Dermis microvascular lymphatic vessel endothelial cell (primary cell): Measurements from ENCODE around the gene SKI. TPM values are rescaled to one million over a fixed set of nuclear protein-coding genes. Genes with fewer than 3 reads are reported as not detected.
"Not testable (repeated sequence)": the region's sequence is repeated elsewhere in the genome, so short reads cannot be mapped to it uniquely, and the experiment has no call there.

Experiments
- DNase-seq, 2 donors: peaks; one replicate each; pipeline versions ENCODE4 v3.0.0 to v3.0.0-alpha.2; 2010; ENCODE audit warnings: low read depth in 2 of 2
- total RNA-seq: library from RNA; depleted of rRNA; stranded (reverse); fragments of >200 nt; gene quantifications from 2 replicates; pipeline ENCODE4 v1.2.1, GENCODE V29; 2014

SKI gene
- total RNA-seq, 1 donor from 2014 or later: 12.7 TPM

DNA sequence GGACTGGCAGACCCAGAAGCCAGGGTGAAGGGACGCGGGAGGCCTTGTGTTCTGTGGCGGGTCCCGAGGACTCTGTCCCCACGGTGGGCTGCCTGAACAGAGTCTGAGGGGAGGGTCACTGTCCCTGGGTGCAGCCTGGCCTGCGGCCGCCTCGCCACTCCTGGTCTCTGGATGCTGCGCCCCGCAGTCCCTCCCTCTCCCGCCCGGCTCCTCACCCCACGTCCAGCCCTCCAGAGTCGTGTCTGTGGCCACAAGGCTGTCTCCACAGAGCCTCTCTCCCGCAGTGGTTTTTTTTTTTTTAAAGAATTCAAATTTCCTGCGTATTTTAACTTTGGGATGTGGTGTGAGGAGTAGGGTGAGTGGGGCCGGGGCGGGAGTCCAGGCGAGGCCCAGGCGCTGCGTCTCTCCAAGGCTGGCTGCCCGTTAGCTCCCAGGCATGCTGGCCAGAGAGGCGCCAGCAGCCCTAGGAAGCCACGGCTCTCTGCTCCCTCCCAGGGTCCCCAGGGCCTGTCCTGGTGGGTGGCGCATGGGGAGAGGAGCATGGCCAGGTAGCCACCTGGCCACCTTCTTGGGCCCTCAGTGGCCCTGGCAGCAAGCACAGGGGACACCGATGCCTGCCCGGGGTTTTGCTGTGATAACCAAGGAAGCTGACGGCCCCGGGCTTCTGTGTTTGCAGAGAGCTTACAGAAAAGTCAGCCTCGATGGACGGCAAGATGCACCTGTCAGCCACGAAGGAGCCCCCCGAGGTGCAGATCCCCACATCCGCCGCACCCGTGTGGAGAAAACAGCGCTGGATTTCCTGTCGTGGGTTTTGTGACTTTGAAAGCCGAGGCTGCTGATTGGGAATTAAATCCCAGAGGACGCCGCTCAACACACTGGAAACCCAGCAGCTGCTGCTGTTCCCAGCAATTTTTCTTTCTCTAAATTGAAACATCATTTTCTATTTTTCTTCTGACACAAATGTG lies 90.5 kb downstream of the SKI start:
- no peak for DNase-seq

DNA sequence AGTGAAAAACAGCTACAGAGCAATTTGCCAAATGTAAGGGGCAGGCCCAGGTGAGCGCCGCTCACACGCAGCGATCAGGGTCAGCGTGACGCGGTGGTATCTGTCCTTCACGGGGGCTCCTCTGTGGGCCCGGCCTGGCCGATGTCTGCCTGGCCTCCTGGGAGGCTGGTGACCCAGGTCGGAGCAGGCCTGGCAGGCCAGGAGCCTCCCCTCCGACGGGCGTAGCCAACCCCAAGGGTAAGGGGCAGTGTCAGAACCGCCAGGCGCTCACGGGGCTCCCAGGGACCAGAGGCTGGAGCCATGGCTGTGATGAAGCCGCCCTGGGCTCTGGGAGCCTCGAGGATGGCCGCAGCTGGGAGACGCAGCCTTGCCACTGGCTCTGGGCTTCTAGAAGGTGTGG lies 91.2 kb downstream of the SKI start:
- no peak for DNase-seq

DNA sequence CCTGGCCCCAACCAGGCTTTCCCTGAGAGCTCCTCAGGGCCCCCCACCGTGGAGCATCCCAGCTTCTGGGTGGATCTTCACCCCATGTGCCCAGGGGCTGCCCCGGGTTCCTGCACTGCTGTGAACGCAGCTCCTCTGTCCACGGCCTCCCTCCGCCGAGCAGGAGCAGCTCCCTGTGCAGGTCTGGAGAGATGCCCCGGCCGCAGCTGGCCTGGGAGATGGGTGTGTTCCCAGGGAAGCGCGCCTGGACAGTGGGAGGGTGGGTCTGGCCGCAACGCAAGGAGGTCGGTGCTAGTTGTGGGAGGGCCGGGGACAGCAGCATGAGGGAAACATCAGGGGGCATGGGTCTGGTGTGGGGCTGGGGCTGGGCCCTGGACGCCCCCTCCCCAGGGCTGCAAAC lies 91.9 kb downstream of the SKI start:
- DNase-seq: no peak

DNA sequence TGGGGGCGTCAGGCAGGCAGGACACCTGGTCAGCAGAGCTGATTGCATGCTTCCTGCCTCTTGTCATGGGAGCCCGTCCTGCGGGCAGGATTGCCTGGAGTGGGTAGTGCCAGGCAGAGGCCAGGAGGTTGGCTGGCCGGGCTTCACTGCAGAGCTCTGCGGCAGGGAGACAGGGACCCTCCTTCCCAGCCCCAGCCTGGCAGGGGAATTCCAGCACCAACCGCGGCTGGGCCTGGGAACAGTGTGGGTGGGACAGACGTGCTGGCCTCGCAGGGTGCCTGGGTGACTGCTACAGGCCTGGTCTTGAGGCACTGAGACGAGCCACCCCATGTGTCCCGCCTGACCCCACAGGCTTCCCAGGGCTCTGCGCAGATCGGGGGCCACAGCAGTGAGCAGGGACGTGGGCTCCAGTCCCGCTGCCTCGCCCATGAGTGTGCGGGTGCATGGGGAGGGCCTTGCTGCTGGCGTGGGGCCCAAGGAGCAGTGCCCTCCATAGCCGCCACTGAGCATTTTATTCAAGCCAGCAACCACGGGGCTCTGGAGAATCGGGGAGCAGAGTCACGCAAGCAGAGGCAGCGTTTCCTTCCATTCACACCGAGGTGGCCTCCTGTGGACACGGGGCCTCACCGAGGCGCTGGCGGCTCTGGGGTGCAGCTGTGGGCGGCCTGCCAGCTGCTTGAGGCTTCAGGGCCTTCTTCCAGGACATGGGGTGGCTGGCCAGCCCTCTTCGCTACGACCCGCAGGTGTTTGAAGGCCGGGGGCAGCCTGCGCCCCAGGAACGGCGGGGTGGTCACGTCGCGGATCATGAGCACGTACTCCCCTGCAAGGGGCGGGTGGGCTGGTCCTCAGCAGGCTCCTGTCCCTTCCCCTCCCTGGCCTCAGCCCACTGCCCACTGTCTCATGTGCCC lies 92.9 kb downstream of the SKI start:
- DNase-seq: no peak

DNA sequence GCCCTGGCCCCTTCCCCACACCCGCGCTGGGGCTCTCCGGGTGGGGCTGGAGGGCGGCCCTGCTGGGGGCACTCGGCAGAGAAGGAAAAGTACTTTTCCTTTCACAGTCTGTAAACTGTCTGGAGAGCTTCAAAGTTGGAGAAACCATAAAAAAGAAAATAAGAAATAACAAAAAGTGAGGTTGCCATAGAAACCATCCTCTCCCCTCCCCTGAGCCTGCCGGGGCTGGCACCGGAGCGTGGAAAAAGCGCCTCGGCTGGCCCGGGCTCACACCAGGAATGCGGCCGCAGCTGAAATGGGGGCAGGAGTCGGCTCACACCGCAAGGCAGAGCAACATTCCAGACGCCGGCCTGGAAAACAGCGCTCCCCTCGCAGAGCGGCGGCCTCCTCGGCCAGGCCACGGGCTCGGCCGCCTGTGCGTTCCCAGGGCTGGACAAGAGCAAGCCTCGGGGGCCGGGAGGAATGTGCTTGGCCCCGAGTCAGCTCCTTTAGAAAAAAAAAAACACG lies 94.0 kb downstream of the SKI start:
- peak; percentile 87 to 89 for DNase-seq

DNA sequence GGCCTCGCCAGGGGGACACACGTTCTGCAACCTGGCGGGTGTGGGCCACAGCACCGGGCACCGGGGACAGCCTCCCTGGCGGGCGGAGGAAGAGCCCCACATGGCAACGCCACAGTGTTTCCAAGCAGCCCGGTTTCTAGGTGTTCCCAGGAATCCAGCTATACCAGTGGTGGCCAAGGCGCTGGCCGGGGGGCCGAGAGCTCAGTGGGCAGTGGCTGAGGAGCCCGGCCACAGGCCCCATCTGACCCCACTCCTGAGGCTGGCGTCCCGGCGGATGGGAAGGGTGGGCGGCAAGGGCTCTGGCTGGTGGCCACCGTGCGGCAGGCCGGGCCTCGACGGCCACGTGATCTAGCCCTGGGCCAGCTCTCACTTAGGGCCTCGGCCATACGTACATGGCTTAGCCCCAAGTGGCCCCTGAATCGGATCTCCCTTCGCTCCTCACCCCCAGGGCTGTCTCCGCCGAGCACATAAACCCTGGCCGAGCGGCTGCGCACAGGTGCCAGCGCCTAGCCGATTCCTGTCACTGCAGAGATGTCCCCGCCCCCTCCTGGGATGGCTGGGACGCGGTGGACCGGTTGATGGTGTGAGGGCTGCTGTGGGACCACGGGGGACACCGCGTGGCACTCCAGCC lies 94.6 kb downstream of the SKI start:
- peak in 1 of 2 donors; percentile 43 for DNase-seq

DNA sequence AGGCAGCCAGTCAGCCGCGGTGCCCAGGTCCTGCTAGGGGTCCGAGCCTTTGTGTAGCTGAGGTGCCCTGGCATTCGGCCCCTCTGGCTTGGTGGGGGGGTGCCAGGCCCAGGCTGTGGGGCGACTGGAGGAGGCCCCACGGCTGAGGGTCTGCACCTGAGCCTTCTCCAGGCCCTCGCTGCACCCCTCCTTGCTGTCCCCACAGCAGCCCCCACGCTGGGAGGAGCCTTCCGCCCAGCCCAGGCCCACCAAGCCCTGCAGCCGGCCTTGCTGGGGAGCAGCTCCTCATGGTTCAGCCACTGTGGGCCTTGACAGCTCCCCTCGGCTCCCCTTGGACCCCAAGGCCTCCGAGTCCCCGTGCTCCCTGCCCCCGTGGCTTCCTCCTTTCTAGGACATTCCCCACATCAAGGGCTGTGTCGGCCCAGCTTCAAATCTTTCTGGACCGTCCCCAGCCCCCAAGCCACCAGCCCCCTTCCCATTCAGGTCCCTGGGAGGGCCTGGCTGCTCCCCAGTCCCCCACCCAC lies 95.4 kb downstream of the SKI start:
- DNase-seq: no peak

DNA sequence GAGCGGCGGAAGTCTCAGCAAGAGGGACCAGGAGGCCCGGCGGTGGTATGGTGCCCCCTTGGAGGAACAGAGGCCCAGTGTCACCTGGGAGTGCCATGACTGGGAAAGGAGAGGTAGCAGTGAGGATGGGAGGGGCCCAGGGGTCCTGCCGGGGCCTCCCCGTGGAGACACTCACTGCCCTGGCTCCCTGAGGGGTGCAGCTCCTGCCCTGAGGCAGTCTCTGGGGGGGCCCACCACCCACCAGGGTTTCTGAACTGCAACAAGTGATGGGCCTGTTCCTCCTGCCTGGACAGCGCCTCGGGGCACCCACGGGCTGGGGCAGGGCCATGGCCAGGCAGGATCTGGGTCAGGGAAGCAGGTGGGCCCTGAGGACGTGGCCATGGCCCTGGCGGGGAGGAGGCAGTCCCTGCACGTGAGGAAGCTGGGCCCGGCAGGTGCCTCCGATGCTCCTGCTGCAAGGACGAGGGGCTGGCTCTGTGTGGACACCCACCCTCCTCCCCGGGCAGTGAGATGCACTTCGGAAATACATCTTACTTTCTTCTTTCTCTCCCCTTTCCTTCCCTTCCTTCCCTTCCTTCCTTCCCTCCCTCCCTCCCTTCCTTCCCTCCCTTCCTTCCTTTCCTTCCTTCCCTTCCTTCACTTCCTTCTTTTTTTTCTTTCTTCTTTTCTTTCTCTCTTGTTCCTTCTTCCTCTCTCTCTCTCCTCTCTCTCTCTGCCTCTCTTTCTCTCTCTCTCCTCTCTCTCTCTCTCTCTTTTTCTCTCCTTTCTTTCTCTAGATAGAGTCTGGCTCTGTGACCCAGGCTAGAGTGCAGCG lies 96.6 kb downstream of the SKI start:
- no peak for DNase-seq

DNA sequence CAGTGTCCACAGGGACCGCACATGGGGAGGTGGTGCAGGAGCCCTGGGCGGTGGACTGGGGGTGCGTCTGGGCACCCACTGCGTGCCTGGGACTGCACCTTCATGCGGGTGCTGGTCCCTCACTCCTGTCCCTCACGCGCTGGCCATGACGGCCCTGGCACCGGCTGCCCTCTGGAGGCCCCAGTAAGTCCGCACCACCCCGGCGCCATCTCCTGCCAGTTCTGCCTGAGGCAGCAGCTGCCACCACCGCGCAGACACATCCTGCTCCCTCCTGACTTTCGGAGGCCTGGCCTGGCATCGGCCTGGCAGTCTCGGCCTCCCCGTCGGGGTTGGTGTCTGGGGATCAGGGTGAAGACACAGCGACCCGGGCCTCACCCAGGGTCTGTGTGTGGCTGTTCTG lies 98.4 kb downstream of the SKI start:
- DNase-seq: no peak

DNA sequence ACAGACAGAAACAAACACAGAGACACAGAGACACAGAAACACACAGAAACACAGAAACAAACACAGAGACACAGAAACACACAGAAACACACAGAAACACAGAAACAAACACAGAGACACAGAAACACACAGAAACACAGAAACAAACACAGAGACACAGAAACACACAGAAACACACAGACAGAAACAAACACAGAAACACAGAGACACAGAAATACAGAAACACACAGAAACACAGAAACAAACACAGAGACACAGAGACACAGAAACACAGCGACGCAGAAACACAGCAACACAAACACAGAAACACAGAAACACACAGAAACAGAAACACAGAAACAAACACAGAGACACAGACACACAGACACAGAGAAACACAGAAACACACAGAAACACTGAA lies 99.0 kb downstream of the SKI start:
- DNase-seq: not testable (repeated sequence)

DNA sequence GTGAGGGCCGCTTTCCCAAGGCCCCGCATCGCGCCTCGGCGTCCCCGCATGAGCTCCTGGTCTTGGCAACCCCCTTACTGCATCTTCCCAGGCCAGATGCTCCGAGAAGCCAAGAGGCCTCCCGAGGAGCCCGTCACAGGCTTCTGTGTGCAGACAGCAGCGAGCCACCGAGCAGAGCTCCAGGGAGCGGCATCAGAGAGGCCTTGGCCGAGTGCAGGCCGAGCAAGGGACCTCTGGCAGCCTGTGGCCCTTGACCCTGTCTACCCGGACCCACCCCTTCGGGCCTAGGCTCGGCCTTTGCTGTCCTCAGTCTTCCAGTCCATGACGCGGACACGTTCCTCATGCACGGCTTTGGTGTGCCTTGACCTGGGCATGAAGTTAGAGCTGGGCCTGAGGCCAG lies 99.7 kb downstream of the SKI start:
- no peak for DNase-seq

DNA sequence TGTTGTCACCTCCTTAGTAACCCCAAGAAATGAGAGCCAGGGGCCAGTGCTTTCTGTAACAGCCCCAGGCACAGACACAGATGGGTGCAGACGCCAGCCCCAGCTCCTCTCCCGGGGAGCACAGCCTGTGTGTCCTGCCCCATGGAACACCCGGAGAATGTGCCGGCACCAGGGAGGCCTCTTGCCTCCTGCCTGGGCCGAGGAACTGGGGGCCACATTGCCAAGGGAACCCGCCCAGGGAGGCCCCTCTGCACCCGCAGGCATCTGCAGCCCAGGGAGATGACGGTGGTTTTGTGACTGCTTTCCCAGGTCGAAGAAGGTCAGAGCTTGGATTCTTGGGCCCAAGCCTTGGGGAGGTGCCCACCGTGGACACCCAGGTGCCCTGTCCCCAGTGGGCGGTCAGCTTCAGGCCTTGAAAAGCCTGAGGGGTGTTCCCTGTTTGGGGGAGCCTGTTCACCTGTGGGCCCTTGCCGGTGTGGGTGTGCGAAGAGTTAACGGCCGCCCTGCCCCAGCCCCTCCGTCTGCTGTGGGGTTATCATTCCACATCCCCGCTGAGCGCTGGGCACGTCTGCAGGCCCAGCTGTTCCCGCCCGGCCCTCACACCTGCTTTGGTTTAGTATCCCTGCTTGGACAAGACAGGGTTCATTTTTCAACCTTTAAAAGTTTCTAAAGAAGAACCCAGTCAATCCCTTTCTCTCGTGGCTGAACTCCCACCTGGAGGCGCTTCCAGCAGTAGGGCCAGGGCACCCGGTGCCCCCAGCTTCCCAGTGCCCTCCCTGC lies 100.7 kb downstream of the SKI start:
- DNase-seq: no peak

DNA sequence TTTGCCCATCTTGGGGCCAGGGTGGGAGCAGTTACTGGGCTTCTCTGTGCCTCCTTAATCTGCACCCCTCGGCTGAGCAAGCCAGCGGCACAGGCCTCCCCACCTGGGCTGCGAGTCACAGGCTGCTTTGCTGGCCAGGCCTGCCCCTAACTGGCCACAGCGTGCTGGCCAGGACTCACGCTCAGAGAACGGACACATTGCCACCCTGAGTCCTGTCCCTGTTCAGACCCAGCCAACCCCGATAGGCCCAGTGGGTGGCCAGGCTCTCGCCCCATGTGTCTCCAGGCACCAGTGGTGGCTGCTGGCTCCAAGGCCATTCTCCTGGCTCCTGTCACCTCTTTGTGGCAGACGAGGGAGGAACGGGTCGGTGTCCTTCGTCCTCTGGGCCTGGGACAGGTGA lies 101.9 kb downstream of the SKI start:
- no peak for DNase-seq

DNA sequence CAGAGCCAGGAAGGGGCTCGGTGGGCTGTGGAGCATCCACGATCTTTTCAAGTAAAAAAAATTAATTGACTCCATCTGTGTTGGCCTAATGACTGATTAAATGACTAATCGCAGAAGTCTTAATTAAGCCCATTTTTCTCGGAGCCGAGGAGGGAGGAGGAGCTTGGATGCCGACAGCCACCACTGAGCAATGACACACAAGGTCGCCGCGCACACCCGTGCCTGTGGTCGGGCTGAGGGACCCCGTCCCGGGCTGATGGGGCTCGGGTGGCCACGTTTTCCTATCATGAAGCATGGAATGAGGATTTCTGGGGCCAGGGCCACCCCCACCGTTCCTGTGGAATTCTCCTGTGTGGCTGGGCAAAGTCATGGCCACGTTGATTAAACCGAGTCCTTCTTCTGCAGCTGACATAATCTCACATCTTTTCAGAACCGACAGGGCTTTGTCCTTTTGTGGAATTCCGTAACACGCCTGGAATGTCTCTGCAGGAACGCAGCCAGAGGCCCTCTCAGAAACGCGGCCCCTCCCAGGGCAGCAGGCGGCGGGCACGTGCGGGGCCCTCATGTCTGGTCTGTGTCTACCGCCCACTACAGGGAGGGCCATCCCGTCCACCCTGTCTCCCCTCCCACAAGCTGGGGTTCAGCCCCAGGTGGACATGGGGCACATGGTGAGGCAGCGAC lies 102.5 kb downstream of the SKI start:
- DNase-seq: no peak

DNA sequence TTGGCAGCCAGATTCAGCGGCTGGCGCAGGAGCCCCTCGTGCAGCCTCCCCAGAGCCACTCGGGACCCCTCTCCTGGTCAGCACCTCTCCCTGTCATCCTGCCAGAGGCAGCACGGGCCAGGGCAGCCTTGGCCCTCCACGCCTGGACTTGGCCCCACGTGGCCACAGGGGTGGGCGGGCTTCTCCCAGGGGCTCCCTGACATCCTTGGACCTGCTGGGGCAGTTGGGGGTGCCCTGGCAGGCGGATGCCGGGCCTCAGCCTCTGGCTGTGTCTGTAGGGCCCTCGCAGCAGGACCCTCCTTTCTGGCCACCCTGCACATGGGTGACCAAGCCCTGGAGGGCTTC lies 103.1 kb downstream of the SKI start:
- no peak for DNase-seq

DNA sequence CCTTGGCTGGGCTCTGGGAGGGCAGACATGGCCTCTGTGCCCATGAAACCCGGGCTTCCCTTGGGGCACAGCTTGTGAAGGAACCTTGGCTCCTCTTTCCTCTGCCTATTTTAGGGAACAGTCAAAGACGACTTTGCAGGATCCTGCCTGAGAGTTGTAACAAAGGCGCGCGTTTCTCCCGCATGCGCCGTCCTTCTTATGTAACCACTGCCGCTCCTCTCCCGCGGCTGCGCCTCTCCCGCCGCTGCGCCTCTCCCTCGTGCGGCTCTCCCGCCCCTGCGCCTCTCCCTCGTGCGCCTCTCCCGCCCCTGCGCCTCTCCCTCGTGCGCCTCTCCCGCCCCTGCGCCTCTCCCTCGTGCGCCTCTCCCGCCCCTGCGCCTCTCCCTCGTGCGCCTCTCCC lies 103.5 kb downstream of the SKI start:
- DNase-seq: not testable (repeated sequence)

DNA sequence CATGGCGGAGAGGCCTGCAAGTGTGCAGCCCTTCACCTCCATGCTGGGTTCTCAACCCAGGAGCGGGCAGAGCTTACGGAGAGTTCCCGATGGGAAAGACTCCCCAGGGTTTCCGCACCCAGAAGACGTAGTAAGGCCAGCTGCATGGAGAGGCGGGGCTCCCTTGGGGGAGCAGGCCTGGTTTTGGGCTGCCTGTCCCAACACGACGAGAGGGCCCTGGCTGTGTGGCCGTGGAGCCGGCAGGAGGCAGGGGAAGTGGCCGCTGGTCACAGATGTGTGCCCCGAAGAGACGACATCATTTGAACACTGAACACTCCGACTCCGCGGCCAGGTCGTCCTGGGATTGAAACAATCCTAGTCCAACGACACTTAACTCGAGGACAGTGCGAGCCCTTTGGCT lies 106.2 kb downstream of the SKI start:
- DNase-seq: no peak

DNA sequence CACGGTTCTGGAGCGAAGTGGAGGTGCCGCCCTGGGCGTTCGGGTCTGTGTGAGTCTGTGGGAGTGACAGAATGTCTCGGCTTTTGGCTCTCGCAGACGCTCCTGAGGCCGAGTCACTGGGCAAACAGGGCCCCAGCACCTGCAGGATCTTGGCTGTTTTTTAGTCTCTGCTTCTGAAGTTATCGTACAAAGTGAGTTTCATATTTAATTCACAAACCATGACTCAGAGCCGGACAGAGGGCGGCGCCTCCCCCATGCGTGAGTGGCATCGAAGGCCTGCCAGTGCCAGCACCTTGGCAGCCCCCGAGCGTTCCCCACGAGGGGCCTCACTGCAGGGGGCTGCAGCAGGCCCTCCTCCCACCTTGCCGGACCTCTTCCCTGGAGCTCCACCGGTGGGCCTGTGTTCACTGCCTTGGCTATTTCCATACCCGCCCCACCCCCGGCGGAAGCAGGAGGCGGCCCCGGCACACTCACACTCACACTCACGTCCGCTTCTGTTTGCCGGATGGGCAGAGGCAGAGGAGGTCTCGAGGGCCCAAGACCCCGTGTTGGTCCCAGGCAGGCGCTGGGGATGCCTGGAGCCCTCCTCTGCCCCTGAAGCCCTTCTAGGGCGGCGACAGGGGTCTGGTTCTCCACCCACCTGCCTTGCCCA lies 106.9 kb downstream of the SKI start:
- no peak for DNase-seq
